ENCODE results near the gene CREB3L1.

The CREB3L1 gene

GRCh38 chr11:46277622-46278386, at the start of gene CREB3L1:
Gene CREB3L1 (plus strand): TSS chr11:46277662. CDS start chr11:46278112, 450 bp downstream.
- DNase-seq (ENCODE audit: low spot score), result peak; percentile 70

- DNase-seq (ENCODE audit: low spot score), result no peak
Observed at GRCh38 chr11:46229230-46229629, 48.2 kb upstream of the CREB3L1 start.

- no peak for DNase-seq (ENCODE audit: low spot score)
Observed at GRCh38 chr11:46234311-46234710, 43.2 kb upstream of the CREB3L1 start.

- DNase-seq (ENCODE audit: low spot score), result no peak
Observed at GRCh38 chr11:46235777-46236688, 41.4 kb upstream of the CREB3L1 start.

- no peak for DNase-seq (ENCODE audit: low spot score)
Observed at GRCh38 chr11:46236918-46237247, 40.6 kb upstream of the CREB3L1 start.

GRCh38 chr11:46237248-46238077, 40.0 kb upstream of the CREB3L1 start:
- DNase-seq (ENCODE audit: low spot score), result peak; percentile 85

GRCh38 chr11:46238078-46238966, 39.1 kb upstream of the CREB3L1 start:
- DNase-seq (ENCODE audit: low spot score), result peak; percentile 78

GRCh38 chr11:46238967-46239800, 38.3 kb upstream of the CREB3L1 start:
- DNase-seq (ENCODE audit: low spot score), result peak; percentile 94

GRCh38 chr11:46239801-46240061, 37.7 kb upstream of the CREB3L1 start:
- DNase-seq (ENCODE audit: low spot score), result no peak

GRCh38 chr11:46240371-46240770, 37.1 kb upstream of the CREB3L1 start:
- no peak for DNase-seq (ENCODE audit: low spot score)

- no peak for DNase-seq (ENCODE audit: low spot score)
Observed at GRCh38 chr11:46240861-46241260, 36.6 kb upstream of the CREB3L1 start.

GRCh38 chr11:46242041-46242951, 35.2 kb upstream of the CREB3L1 start:
- DNase-seq (ENCODE audit: low spot score), result no peak

GRCh38 chr11:46242952-46243795, 34.3 kb upstream of the CREB3L1 start:
- peak; percentile 99 for DNase-seq (ENCODE audit: low spot score)

- no peak for DNase-seq (ENCODE audit: low spot score)
Observed at GRCh38 chr11:46243796-46244109, 33.7 kb upstream of the CREB3L1 start.

- peak; percentile 39 for DNase-seq (ENCODE audit: low spot score)
Observed at GRCh38 chr11:46246521-46246920, 30.9 kb upstream of the CREB3L1 start.

- DNase-seq (ENCODE audit: low spot score), result peak; percentile 57
Observed at GRCh38 chr11:46247090-46247489, 30.4 kb upstream of the CREB3L1 start.

- no peak for DNase-seq (ENCODE audit: low spot score)
Observed at GRCh38 chr11:46247659-46248058, 29.8 kb upstream of the CREB3L1 start.

- DNase-seq (ENCODE audit: low spot score), result peak; percentile 89
Observed at GRCh38 chr11:46248289-46249102, 29.0 kb upstream of the CREB3L1 start.
